Transverse colon (tissue), 4 donors: ENCODE results near the gene LRBA.

Experiments
- CTCF ChIP-seq, 5 experiments: fragments of 200-600 bp in 3 of 5; fragments of 450-650 bp in 2 of 5; sonication (generic) in 3 of 5; IDR thresholded peaks; 1 replicate in 2 of 5; 2 replicates in 3 of 5; pipeline ENCODE4 v1.5.1; 2016 to 2017; ENCODE audit warnings: antibody characterized with exemption in 5 of 5, inconsistent platforms in 3 of 5, mild to moderate bottlenecking in 2 of 5, moderate library complexity in 1 of 5
- EP300 ChIP-seq: sonication (generic); formaldehyde crosslinking; IDR thresholded peaks from one replicate; pipeline ENCODE4 v1.6.1; 2017; ENCODE audit warnings: antibody characterized with exemption, low read depth
- POLR2AphosphoS5 ChIP-seq, 3 donors: sonication (generic); formaldehyde crosslinking; IDR thresholded peaks; one replicate each; pipeline ENCODE4 v1.6.1; 2016; ENCODE audit warnings: antibody characterized with exemption in 3 of 3

GRCh38 chr4:150822407-150822806 lies 192.7 kb downstream of the LRBA start:
- TF ChIP-seq CTCF (IDR thresholded peaks at IDR 0.05), result no peak
- TF ChIP-seq EP300, result no peak
- TF ChIP-seq POLR2AphosphoS5 (IDR thresholded peaks at IDR 0.05), result no peak
